HCT116 (cell line): ENCODE data around the gene SETD9. TPM values are rescaled to one million over a fixed set of nuclear protein-coding genes. Genes with fewer than 3 reads are reported as not detected.

Source experiments
- ATAC-seq: fragments of 200-7000 bp; cut with Tn5 transposase; 2 replicates; pipeline ENCODE4 v1.9.1; 2020; ENCODE audit warnings: mild to moderate bottlenecking, moderate library complexity
- BruUV-seq: library from RNA; stranded (reverse); fragments of 400-500 nt; replicated peaks from 2 replicates; lab custom pipeline; 2021; lab: Mats Ljungman, UMichigan
- CTCF ChIA-PET: fragments of 300-600 bp; sonication (Branson Sonifier 250); formaldehyde crosslinking; loops from one replicate; lab custom pipeline; 2021; ENCODE audit warnings: antibody characterized with exemption; lab: Charles Lee
- POLR2A ChIA-PET: fragments of 300-600, 350-600 bp; sonication (Branson Sonifier 250); formaldehyde crosslinking; loops from one replicate; lab custom pipeline; 2021; ENCODE audit warnings: antibody characterized with exemption; lab: Charles Lee
- RAD21 ChIA-PET, 2 experiments: fragments of 300-600 bp; sonication (Branson Sonifier 250); formaldehyde crosslinking; loops; one replicate each; lab custom pipeline; 2023; ENCODE audit warnings: low total read pairs in 2 of 2; ENCODE audit not compliant: uncharacterized antibody in 2 of 2, unreplicated experiment in 2 of 2, low non-redundant PET in 1 of 2; lab: Charles Lee
- DNase-seq: peaks from one replicate; pipeline ENCODE4 v3.0.0-alpha.2; 2010; ENCODE audit warnings: low read depth, low spot score
- H2AFZ ChIP-seq: fragments of 200-600 bp; shearing (Covaris generic), sonication (generic); 2 replicates; pipeline ENCODE4 v1.6.1; 2017; ENCODE audit warnings: low read depth, mixed run types, mixed read lengths, antibody characterized with exemption, low read length; ENCODE audit not compliant: poor library complexity, severe bottlenecking
- H3K27ac ChIP-seq: 2 replicates; pipeline ENCODE4 v1.5.1; 2012; ENCODE audit warnings: low read depth, low read length
- H3K27me3 ChIP-seq: fragments of 200-600 bp; sonication (generic); 2 replicates; pipeline ENCODE4 v1.6.1; 2016; ENCODE audit warnings: mixed run types, low read length, mixed read lengths; ENCODE audit not compliant: insufficient read depth
- H3K36me3 ChIP-seq, 2 experiments: fragments of 200-500 bp in 1 of 2; fragments of 200-600 bp in 1 of 2; sonication (Bioruptor generic) in 1 of 2; sonication (generic) in 1 of 2; 2 replicates each; pipeline versions ENCODE4 v1.5.1 to v1.6.1; 2014 to 2016; ENCODE audit warnings: low read length in 2 of 2, inconsistent platforms in 1 of 2, mixed read lengths in 1 of 2, mixed run types in 1 of 2; ENCODE audit not compliant: insufficient read depth in 2 of 2, control insufficient read depth in 1 of 2
- H3K4me1 ChIP-seq, 2 experiments: fragments of 200-600 bp in 1 of 2; sonication (generic) in 1 of 2; 2 replicates each; pipeline versions ENCODE4 v1.5.1 to v1.6.1; 2012 to 2017; ENCODE audit warnings: low read length in 2 of 2, inconsistent platforms in 1 of 2, mild to moderate bottlenecking in 1 of 2, mixed read lengths in 1 of 2, mixed run types in 1 of 2, moderate library complexity in 1 of 2; ENCODE audit not compliant: insufficient read depth in 2 of 2, control insufficient read depth in 1 of 2
- H3K4me2 ChIP-seq: fragments of 200-600 bp; sonication (generic); 2 replicates; pipeline ENCODE4 v1.6.1; 2017; ENCODE audit warnings: mixed run types, low read length, mixed read lengths
- H3K4me3 ChIP-seq, 2 experiments: fragments of 200-600 bp in 1 of 2; sonication (generic) in 1 of 2; replicated peaks in 1 of 2; 2 replicates each; pipeline ENCODE4 v1.5.1; 2011 to 2016; ENCODE audit warnings: low read length in 2 of 2, control low read depth in 1 of 2, low read depth in 1 of 2, mild to moderate bottlenecking in 1 of 2, mixed read lengths in 1 of 2, mixed run types in 1 of 2
- H3K79me2 ChIP-seq: fragments of 200-600 bp; sonication (generic); 2 replicates; pipeline ENCODE4 v1.6.1; 2017; ENCODE audit warnings: mild to moderate bottlenecking, mixed run types, low read length, moderate library complexity, mixed read lengths; ENCODE audit not compliant: insufficient read depth
- H3K9ac ChIP-seq: fragments of 200-600 bp; sonication (generic); 2 replicates; pipeline ENCODE4 v1.6.1; 2016; ENCODE audit warnings: low read length, mixed read lengths
- H3K9me2 ChIP-seq: fragments of 200-600 bp; sonication (generic), shearing (Covaris generic); 2 replicates; pipeline ENCODE4 v1.6.1; 2017; ENCODE audit warnings: mixed run types, mild to moderate bottlenecking, moderate library complexity; ENCODE audit not compliant: insufficient read depth
- H3K9me3 ChIP-seq, 2 experiments: fragments of 200-500 bp in 1 of 2; fragments of 200-600 bp in 1 of 2; sonication (Bioruptor generic) in 1 of 2; sonication (generic) in 1 of 2; 2 replicates each; pipeline ENCODE4 v1.6.1; 2014 to 2017; ENCODE audit warnings: low read length in 2 of 2, mixed read lengths in 2 of 2, inconsistent platforms in 1 of 2, low read depth in 1 of 2, mild to moderate bottlenecking in 1 of 2, mixed run types in 1 of 2, moderate library complexity in 1 of 2; ENCODE audit not compliant: control insufficient read depth in 1 of 2, insufficient read depth in 1 of 2
- H4K20me1 ChIP-seq: fragments of 200-600 bp; sonication (generic), shearing (Covaris generic); 2 replicates; pipeline ENCODE4 v1.6.1; 2017; ENCODE audit warnings: mixed run types, mild to moderate bottlenecking, moderate library complexity; ENCODE audit not compliant: insufficient read depth
- CTCF ChIP-seq, 3 experiments: fragments of 200-600 bp in 1 of 3; sonication (generic) in 1 of 3; IDR thresholded peaks in 2 of 3; conservative IDR thresholded peaks in 1 of 3; 2 replicates each; pipeline ENCODE4 v1.5.1; 2012 to 2017; ENCODE audit warnings: low read depth in 2 of 3, low read length in 2 of 3, antibody characterized with exemption in 1 of 3, borderline replicate concordance in 1 of 3, control low read depth in 1 of 3, mild to moderate bottlenecking in 1 of 3, mixed read lengths in 1 of 3, mixed run types in 1 of 3, moderate library complexity in 1 of 3; ENCODE audit not compliant: insufficient read depth in 1 of 3
- MAX ChIP-seq: IDR thresholded peaks from 2 replicates; pipeline ENCODE4 v1.6.1; 2012
- POLR2AphosphoS5 ChIP-seq: IDR thresholded peaks from 2 replicates; pipeline ENCODE4 v1.6.1; 2011; ENCODE audit warnings: mild to moderate bottlenecking, low read depth, low read length, moderate library complexity
- RAD21 ChIP-seq: IDR thresholded peaks from 2 replicates; pipeline ENCODE4 v1.6.1; 2012; ENCODE audit warnings: low read depth, mild to moderate bottlenecking
- SP1 ChIP-seq: IDR thresholded peaks from 2 replicates; pipeline ENCODE4 v1.6.1; 2012; ENCODE audit warnings: low read depth
- ZBTB33 ChIP-seq: IDR thresholded peaks from 2 replicates; pipeline ENCODE4 v1.6.1; 2011; ENCODE audit warnings: mild to moderate bottlenecking, low read length, moderate library complexity; ENCODE audit not compliant: insufficient replicate concordance; ENCODE audit errors: extremely low read depth
- ZNF274 ChIP-seq: fragments of 200-500 bp; sonication (Bioruptor generic); IDR thresholded peaks from 2 replicates; pipeline ENCODE4 v1.6.1; 2014; ENCODE audit warnings: mild to moderate bottlenecking, low read depth, low read length, inconsistent platforms
- intact Hi-C: fragments of 100-400 bp; cut with micrococcal nuclease; formaldehyde crosslinking; loops from 2 replicates; pipeline ENCODE4 v1.10.0; 2022
- total RNA-seq: library from RNA; stranded (reverse); gene quantifications from one replicate; pipeline ENCODE4 v1.2.1, GENCODE V29; 2021; ENCODE audit not compliant: unreplicated experiment

The SETD9 gene
- total RNA-seq, 1 experiment from 2014 or later: 10.9 TPM

GRCh38 chr5:56908942-56909293 lies 478 bp upstream of the SETD9 start:
- TSS peak; percentile 85 for BruUV-seq
- CTCF ChIA-PET: interaction anchor here (2.0 kb wide), 1 partner anchor 229 kb away, joined by 15 read pairs; no protein-coding TSS in a partner anchor

More at GRCh38 chr5:56908942-56909293, 478 bp upstream of the SETD9 start:
- Histone ChIP-seq H2AFZ (peak overlapping the region; percentile 27), H3K27me3 (no peaks in the 10 kb centered on the region), H3K9me2 (no peaks in the 10 kb centered on the region), H3K36me3 (no peaks in the 10 kb centered on the region), H3K4me3 (peak overlapping the region; percentile 47 to 61), H3K9me3 (no peaks in the 10 kb centered on the region; a peak in 1 of 4 replicates), H3K27ac (peak overlapping the region; percentile 77), H3K9ac (peak overlapping the region; percentile 65), H3K4me2 (peak overlapping the region; percentile 83)
- POLR2A ChIA-PET: no interaction called here
- ATAC-seq (peak; percentile 61), DNase-seq (peak; percentile 12)
- RAD21 ChIA-PET: interaction anchor here in 1 of 2 experiments (2.6 kb wide), 1 partner anchor 229 kb away, joined by 14 read pairs; no protein-coding TSS in a partner anchor
- TF ChIP-seq POLR2AphosphoS5 (no peak), ZNF274 (no peak), RAD21 (no peak), MAX (no peak), CTCF (IDR thresholded peaks at IDR 0.05 in 2 of 3, conservative IDR thresholded peaks at IDR 0.05 in 1 of 3; ENCODE audit: borderline replicate concordance in 1 of 3, insufficient read depth in 1 of 3, low read depth in 2 of 3, low read length in 2 of 3) (no peak), ZBTB33 (no peak), SP1 (no peak)
- TF ChIP-seq, all 23 proteins: peak for 0
- Histone ChIP-seq H3K4me1 (peaks cover 2 to 25% of the 10 kb centered on the region in 2 experiments; a peak in 3 of 4 replicates), H4K20me1 (no peaks in the 10 kb centered on the region), H3K79me2 (no peaks in the 10 kb centered on the region)
- intact Hi-C loops: loop anchor here (1.0 kb wide), 1 partner anchor 266 kb away; no protein-coding TSS in a partner anchor
